ENCODE results near the gene POPDC2. TPM values are rescaled to one million over a fixed set of nuclear protein-coding genes. Genes with fewer than 3 reads are reported as not detected.

The POPDC2 gene
- total RNA-seq, 1 donor from 2014 or later: not detected

GRCh38 chr3:119664850-119665379 lies 4.5 kb upstream of the POPDC2 start:
- Histone ChIP-seq H3K36me3 (ENCODE audit: control insufficient read depth, insufficient read depth, low read length) (peaks cover 1% of the 10 kb centered on the region), H3K4me3 (ENCODE audit: low read depth, low read length) (no peak overlapping the region), H3K27me3 (ENCODE audit: control insufficient read depth, insufficient read depth, low read length) (no peaks in the 10 kb centered on the region)
- FAIRE-seq (no peak), DNase-seq (ENCODE audit: low read depth) (peak; percentile 82)
- TF ChIP-seq, protein P1, sequence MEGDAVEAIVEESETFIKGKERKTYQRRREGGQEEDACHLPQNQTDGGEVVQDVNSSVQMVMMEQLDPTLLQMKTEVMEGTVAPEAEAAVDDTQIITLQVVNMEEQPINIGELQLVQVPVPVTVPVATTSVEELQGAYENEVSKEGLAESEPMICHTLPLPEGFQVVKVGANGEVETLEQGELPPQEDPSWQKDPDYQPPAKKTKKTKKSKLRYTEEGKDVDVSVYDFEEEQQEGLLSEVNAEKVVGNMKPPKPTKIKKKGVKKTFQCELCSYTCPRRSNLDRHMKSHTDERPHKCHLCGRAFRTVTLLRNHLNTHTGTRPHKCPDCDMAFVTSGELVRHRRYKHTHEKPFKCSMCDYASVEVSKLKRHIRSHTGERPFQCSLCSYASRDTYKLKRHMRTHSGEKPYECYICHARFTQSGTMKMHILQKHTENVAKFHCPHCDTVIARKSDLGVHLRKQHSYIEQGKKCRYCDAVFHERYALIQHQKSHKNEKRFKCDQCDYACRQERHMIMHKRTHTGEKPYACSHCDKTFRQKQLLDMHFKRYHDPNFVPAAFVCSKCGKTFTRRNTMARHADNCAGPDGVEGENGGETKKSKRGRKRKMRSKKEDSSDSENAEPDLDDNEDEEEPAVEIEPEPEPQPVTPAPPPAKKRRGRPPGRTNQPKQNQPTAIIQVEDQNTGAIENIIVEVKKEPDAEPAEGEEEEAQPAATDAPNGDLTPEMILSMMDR (IDR thresholded peaks at IDR 0.05; ENCODE audit: insufficient read depth, low read length, severe bottlenecking): no peak

DNA sequence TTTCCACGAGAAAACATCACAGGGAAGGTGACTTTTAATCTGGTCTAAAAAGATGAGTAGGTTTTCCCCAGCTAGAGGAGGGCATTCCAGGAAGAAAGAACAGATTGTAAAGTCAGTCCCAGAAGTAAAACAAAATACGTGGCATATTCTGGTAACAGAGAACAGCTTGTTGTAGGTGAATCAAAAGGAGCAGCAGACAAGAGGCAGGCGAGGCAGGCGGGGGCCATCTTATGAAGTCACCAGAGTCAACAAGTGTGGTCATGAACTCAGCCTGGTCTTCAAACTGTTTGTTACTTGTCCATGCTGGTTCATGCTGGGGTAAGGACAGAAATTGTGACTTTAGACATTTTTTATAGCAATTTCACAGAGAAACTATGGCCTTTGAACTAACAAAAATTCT lies 4.0 kb upstream of the POPDC2 start:
- Histone ChIP-seq H3K4me3 (ENCODE audit: low read depth, low read length) (no peak overlapping the region), H3K27me3 (ENCODE audit: control insufficient read depth, insufficient read depth, low read length) (no peaks in the 10 kb centered on the region), H3K36me3 (ENCODE audit: control insufficient read depth, insufficient read depth, low read length) (peaks cover 1% of the 10 kb centered on the region)
- FAIRE-seq (no peak), DNase-seq (ENCODE audit: low read depth) (peak; percentile 64)
- TF ChIP-seq, protein P1 (IDR thresholded peaks at IDR 0.05; ENCODE audit: insufficient read depth, low read length, severe bottlenecking): no peak

- Histone ChIP-seq H3K27me3 (ENCODE audit: control insufficient read depth, insufficient read depth, low read length) (no peaks in the 10 kb centered on the region), H3K36me3 (ENCODE audit: control insufficient read depth, insufficient read depth, low read length) (no peaks in the 10 kb centered on the region), H3K4me3 (ENCODE audit: low read depth, low read length) (no peak overlapping the region)
- DNase-seq (ENCODE audit: low read depth) (peak; percentile 18), FAIRE-seq (no peak)
- TF ChIP-seq, protein P1 (IDR thresholded peaks at IDR 0.05; ENCODE audit: insufficient read depth, low read length, severe bottlenecking): no peak
Measured at GRCh38 chr3:119663885-119664284, 3.5 kb upstream of the POPDC2 start.

DNA sequence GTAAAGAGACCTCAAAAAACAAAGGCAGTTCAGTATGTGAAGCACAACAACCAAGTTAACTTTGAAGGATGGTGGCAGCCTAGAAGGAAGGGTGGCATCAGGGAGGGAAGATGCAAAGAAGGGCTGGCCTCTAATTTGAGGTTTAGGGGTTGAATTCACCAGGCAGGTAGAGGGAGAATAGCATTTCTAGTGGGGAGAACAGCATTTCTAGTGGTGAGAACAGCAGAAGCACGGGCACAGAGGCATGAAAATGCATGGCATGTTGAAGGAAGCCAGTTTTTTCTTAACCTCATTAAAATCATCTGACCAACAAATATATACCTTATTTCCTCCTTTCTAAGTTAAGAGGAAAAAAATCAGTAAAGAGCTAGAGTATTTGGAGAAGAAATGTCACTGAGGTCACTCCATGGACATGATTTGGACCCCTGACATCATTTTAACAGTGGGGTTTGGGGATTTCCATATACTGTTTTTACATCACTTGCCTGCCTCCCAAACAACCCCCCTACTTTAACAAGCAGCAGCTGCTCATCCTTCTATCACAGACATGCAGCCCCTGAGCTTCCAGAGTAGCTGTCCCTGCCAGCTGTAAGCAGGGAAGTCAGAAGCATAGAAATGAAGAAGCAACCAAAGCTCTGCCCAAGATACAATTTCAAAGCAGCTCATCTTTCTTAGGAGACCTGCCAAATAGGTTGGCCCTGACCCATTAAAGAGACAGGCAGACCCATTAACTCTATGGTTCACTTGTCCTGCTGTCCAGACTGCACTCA lies 2.4 kb upstream of the POPDC2 start:
- H3K27me3 ChIP-seq (ENCODE audit: control insufficient read depth, insufficient read depth, low read length): no peaks in the 10 kb centered on the region
- TF ChIP-seq, protein P1 (IDR thresholded peaks at IDR 0.05; ENCODE audit: insufficient read depth, low read length, severe bottlenecking): no peak
- DNase-seq (ENCODE audit: low read depth): no peak
- H3K4me3 ChIP-seq (ENCODE audit: low read depth, low read length): no peak overlapping the region
- FAIRE-seq: no peak
- H3K36me3 ChIP-seq (ENCODE audit: control insufficient read depth, insufficient read depth, low read length): no peaks in the 10 kb centered on the region

GRCh38 chr3:119659606-119660291 lies 640 bp downstream of the POPDC2 start:
- no peak for DNase-seq (ENCODE audit: low read depth)
- H3K4me3 ChIP-seq (ENCODE audit: low read depth, low read length): no peak overlapping the region
- TF ChIP-seq, protein P1 (IDR thresholded peaks at IDR 0.05; ENCODE audit: insufficient read depth, low read length, severe bottlenecking): no peak
- FAIRE-seq: peak; percentile 86
- no peaks in the 10 kb centered on the region for H3K27me3 ChIP-seq (ENCODE audit: control insufficient read depth, insufficient read depth, low read length)
- H3K36me3 ChIP-seq (ENCODE audit: control insufficient read depth, insufficient read depth, low read length): no peaks in the 10 kb centered on the region

Measured in bronchial epithelial cell (primary cell).